ENCODE measurements around the gene MBNL2.
A peak's percentile ranks its signal among the peaks of the same experiment; 100 is the strongest.

Gene MBNL2

GRCh38 chr13:97221989-97222700 lies at the start of gene MBNL2:
TSS of gene MBNL2 (plus strand) at chr13:97222333. CDS start at chr13:97276236, 53,903 bp downstream.
- Mint-ChIP-seq H3K4me1 (ENCODE audit: low read depth) (peaks cover 42% of the 10 kb centered on the region), H3K4me3 (peak within 1 kb of the TSS; percentile 95), H3K36me3 (ENCODE audit: low read depth) (peaks cover 7% of the 10 kb centered on the region), H3K27ac (peak within 1 kb of the TSS; percentile 89), H3K27me3 (ENCODE audit: low read depth) (peaks cover 2% of the 10 kb centered on the region), H3K9me3 (no peaks in the 10 kb centered on the region)

DNA sequence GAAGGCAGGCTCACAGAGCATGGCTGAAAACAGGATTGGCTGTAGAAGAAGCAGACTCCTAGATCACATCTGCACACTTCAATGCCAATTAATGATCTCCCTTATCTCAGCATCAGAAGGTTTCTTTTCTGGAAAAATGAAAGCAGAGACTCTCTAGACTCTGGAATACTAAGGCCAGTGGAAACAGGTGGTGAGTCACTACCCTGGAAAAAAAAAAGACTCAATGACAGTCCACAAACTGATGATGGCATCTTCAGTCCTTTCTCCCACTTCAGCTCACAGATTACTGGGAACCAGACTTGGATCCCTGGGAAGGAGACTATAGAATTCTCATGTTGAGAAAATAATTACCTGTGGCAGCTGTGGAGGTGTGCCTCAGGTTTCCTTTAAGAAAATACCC lies 47.5 kb upstream of the MBNL2 start:
- H3K36me3 Mint-ChIP-seq (ENCODE audit: low read depth) = no peaks in the 10 kb centered on the region
- H3K9me3 Mint-ChIP-seq = peaks cover 3% of the 10 kb centered on the region
- peaks cover 2% of the 10 kb centered on the region for H3K4me1 Mint-ChIP-seq (ENCODE audit: low read depth)
- no peaks in the 10 kb centered on the region for H3K27me3 Mint-ChIP-seq (ENCODE audit: low read depth)
- H3K4me3 Mint-ChIP-seq = no peak overlapping the region
- H3K27ac Mint-ChIP-seq = no peak overlapping the region

DNA sequence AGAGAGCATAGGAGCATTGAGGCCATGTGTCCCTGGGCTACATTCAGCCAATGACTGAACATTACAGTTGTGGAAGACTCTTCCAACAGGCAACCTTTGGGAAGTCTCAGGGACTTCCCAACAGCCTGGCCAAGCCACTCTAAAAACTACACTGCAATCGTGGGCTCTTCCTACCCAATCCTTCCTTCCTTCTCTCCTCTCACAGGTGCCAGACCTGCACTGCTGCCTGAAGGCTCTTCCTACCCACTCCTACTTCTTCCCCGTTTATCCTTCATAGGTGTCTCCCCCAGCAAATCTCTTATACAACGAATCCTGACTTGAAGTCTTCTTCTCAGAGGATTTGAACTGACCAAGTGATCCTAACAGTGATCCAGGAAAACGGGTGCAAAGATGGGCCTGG lies 47.1 kb upstream of the MBNL2 start:
- Mint-ChIP-seq H3K27ac (no peak overlapping the region), H3K4me1 (ENCODE audit: low read depth) (peaks cover 2% of the 10 kb centered on the region), H3K36me3 (ENCODE audit: low read depth) (no peaks in the 10 kb centered on the region), H3K4me3 (no peak overlapping the region), H3K27me3 (ENCODE audit: low read depth) (no peaks in the 10 kb centered on the region), H3K9me3 (peaks cover 3% of the 10 kb centered on the region)

GRCh38 chr13:97179501-97179900 lies 42.6 kb upstream of the MBNL2 start:
- peaks cover 3% of the 10 kb centered on the region for H3K9me3 Mint-ChIP-seq
- no peaks in the 10 kb centered on the region for H3K36me3 Mint-ChIP-seq (ENCODE audit: low read depth)
- H3K27ac Mint-ChIP-seq = no peak overlapping the region
- H3K4me1 Mint-ChIP-seq (ENCODE audit: low read depth) = peaks cover 2% of the 10 kb centered on the region
- no peak overlapping the region for H3K4me3 Mint-ChIP-seq
- H3K27me3 Mint-ChIP-seq (ENCODE audit: low read depth) = peaks cover 16% of the 10 kb centered on the region

GRCh38 chr13:97182111-97182890 lies 39.8 kb upstream of the MBNL2 start:
- H3K9me3 Mint-ChIP-seq = no peaks in the 10 kb centered on the region
- H3K4me1 Mint-ChIP-seq (ENCODE audit: low read depth) = peaks cover 2% of the 10 kb centered on the region
- H3K27ac Mint-ChIP-seq = no peak overlapping the region
- H3K27me3 Mint-ChIP-seq (ENCODE audit: low read depth) = peaks cover 23% of the 10 kb centered on the region
- no peaks in the 10 kb centered on the region for H3K36me3 Mint-ChIP-seq (ENCODE audit: low read depth)
- no peak overlapping the region for H3K4me3 Mint-ChIP-seq

GRCh38 chr13:97185291-97185690 lies 36.8 kb upstream of the MBNL2 start:
- H3K4me1 Mint-ChIP-seq (ENCODE audit: low read depth) = no peaks in the 10 kb centered on the region
- peaks cover 37% of the 10 kb centered on the region for H3K27me3 Mint-ChIP-seq (ENCODE audit: low read depth)
- no peaks in the 10 kb centered on the region for H3K36me3 Mint-ChIP-seq (ENCODE audit: low read depth)
- H3K4me3 Mint-ChIP-seq = no peak overlapping the region
- no peak overlapping the region for H3K27ac Mint-ChIP-seq
- no peaks in the 10 kb centered on the region for H3K9me3 Mint-ChIP-seq

- H3K4me1 Mint-ChIP-seq (ENCODE audit: low read depth) = no peaks in the 10 kb centered on the region
- H3K9me3 Mint-ChIP-seq = no peaks in the 10 kb centered on the region
- no peak overlapping the region for H3K27ac Mint-ChIP-seq
- H3K27me3 Mint-ChIP-seq (ENCODE audit: low read depth) = peaks cover 37% of the 10 kb centered on the region
- H3K4me3 Mint-ChIP-seq = no peak overlapping the region
- no peaks in the 10 kb centered on the region for H3K36me3 Mint-ChIP-seq (ENCODE audit: low read depth)
These were observed 36.4 kb upstream of the MBNL2 start for GRCh38 chr13:97185751-97186150.

DNA sequence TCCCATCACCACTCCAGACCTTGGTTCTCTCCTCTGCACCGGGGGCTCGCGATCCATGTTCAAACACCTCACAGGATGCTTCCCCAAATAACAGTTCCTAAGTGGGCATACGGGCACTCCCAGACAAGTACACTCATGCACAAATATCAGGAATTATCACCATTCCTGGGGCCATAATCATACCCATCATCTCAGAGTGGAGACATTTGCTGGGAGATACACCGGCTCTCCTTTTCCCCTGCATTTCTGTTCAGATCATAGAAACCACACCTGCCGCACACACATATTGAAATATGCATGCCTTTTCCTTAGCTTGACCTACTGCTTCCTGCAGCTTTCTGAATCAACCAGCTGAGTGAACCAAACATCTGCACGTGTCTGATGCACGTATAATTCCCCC lies 33.9 kb upstream of the MBNL2 start:
- no peaks in the 10 kb centered on the region for H3K9me3 Mint-ChIP-seq
- no peak overlapping the region for H3K4me3 Mint-ChIP-seq
- no peaks in the 10 kb centered on the region for H3K36me3 Mint-ChIP-seq (ENCODE audit: low read depth)
- no peak overlapping the region for H3K27ac Mint-ChIP-seq
- H3K4me1 Mint-ChIP-seq (ENCODE audit: low read depth) = no peaks in the 10 kb centered on the region
- H3K27me3 Mint-ChIP-seq (ENCODE audit: low read depth) = peaks cover 24% of the 10 kb centered on the region

GRCh38 chr13:97189928-97190327 lies 32.2 kb upstream of the MBNL2 start:
- no peaks in the 10 kb centered on the region for H3K36me3 Mint-ChIP-seq (ENCODE audit: low read depth)
- H3K9me3 Mint-ChIP-seq = no peaks in the 10 kb centered on the region
- H3K27ac Mint-ChIP-seq = no peak overlapping the region
- H3K27me3 Mint-ChIP-seq (ENCODE audit: low read depth) = peaks cover 18% of the 10 kb centered on the region
- H3K4me3 Mint-ChIP-seq = no peak overlapping the region
- no peaks in the 10 kb centered on the region for H3K4me1 Mint-ChIP-seq (ENCODE audit: low read depth)

DNA sequence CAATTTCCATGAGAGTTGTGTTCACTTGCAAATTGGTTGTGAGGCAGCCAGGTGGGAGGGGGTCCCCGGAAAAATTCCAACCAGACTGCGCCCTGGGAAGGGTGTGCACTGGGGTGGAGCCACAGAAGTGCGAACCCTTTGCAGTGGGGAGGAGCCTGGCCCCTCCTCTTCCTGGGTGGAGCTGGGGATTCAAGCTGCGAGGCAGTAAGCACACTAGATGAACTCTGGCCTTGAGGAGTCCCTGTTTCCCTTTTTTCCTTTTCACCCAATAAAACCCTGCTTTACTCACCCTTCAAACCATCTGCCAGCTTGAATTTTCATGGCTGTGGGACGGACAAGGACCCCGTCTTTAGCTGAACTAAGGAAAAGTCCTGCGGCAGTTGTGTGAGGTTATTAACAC lies 31.0 kb upstream of the MBNL2 start:
- peaks cover 15% of the 10 kb centered on the region for H3K27me3 Mint-ChIP-seq (ENCODE audit: low read depth)
- H3K4me3 Mint-ChIP-seq = no peak overlapping the region
- H3K36me3 Mint-ChIP-seq (ENCODE audit: low read depth) = no peaks in the 10 kb centered on the region
- H3K27ac Mint-ChIP-seq = no peak overlapping the region
- H3K9me3 Mint-ChIP-seq = no peaks in the 10 kb centered on the region
- no peaks in the 10 kb centered on the region for H3K4me1 Mint-ChIP-seq (ENCODE audit: low read depth)

- H3K4me1 Mint-ChIP-seq (ENCODE audit: low read depth) = no peaks in the 10 kb centered on the region
- no peak overlapping the region for H3K4me3 Mint-ChIP-seq
- no peak overlapping the region for H3K27ac Mint-ChIP-seq
- H3K9me3 Mint-ChIP-seq = no peaks in the 10 kb centered on the region
- no peaks in the 10 kb centered on the region for H3K36me3 Mint-ChIP-seq (ENCODE audit: low read depth)
- H3K27me3 Mint-ChIP-seq (ENCODE audit: low read depth) = peaks cover 14% of the 10 kb centered on the region
These were observed 30.5 kb upstream of the MBNL2 start for GRCh38 chr13:97191615-97192014.

GRCh38 chr13:97192166-97192565 lies 30.0 kb upstream of the MBNL2 start:
- H3K4me3 Mint-ChIP-seq = no peak overlapping the region
- H3K9me3 Mint-ChIP-seq = no peaks in the 10 kb centered on the region
- no peaks in the 10 kb centered on the region for H3K36me3 Mint-ChIP-seq (ENCODE audit: low read depth)
- H3K27me3 Mint-ChIP-seq (ENCODE audit: low read depth) = peaks cover 15% of the 10 kb centered on the region
- no peaks in the 10 kb centered on the region for H3K4me1 Mint-ChIP-seq (ENCODE audit: low read depth)
- no peak overlapping the region for H3K27ac Mint-ChIP-seq

- H3K36me3 Mint-ChIP-seq (ENCODE audit: low read depth) = no peaks in the 10 kb centered on the region
- H3K4me3 Mint-ChIP-seq = no peak overlapping the region
- H3K9me3 Mint-ChIP-seq = no peaks in the 10 kb centered on the region
- no peaks in the 10 kb centered on the region for H3K4me1 Mint-ChIP-seq (ENCODE audit: low read depth)
- H3K27me3 Mint-ChIP-seq (ENCODE audit: low read depth) = peaks cover 15% of the 10 kb centered on the region
- H3K27ac Mint-ChIP-seq = no peak overlapping the region
These were observed 28.6 kb upstream of the MBNL2 start for GRCh38 chr13:97193577-97193976.

- H3K27ac Mint-ChIP-seq = no peak overlapping the region
- H3K9me3 Mint-ChIP-seq = peaks cover 6% of the 10 kb centered on the region
- H3K36me3 Mint-ChIP-seq (ENCODE audit: low read depth) = no peaks in the 10 kb centered on the region
- H3K27me3 Mint-ChIP-seq (ENCODE audit: low read depth) = peaks cover 10% of the 10 kb centered on the region
- H3K4me3 Mint-ChIP-seq = no peak overlapping the region
- H3K4me1 Mint-ChIP-seq (ENCODE audit: low read depth) = no peaks in the 10 kb centered on the region
These were observed 27.7 kb upstream of the MBNL2 start for GRCh38 chr13:97194479-97194878.

DNA sequence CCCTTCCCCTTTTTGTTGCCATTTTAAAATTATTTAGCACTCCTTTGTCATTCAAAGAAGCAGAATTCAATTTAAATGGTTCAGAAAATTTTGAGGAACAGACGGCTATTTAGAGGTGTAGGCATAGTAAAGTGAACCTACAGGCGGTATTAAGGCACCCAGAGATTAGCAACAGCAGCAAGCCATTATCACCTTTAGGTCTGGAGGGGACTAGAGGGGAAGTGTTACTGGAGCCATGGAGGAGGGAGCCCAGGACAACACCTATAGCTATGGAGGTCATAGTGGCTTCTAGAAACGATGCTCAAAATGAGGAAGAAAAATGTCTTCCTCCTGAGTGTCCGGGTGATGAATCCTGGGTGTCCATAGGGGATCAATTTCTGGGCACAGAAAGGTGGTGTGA lies 25.8 kb upstream of the MBNL2 start:
- H3K36me3 Mint-ChIP-seq (ENCODE audit: low read depth) = no peaks in the 10 kb centered on the region
- H3K27ac Mint-ChIP-seq = no peak overlapping the region
- no peak overlapping the region for H3K4me3 Mint-ChIP-seq
- H3K9me3 Mint-ChIP-seq = peaks cover 6% of the 10 kb centered on the region
- H3K4me1 Mint-ChIP-seq (ENCODE audit: low read depth) = no peaks in the 10 kb centered on the region
- H3K27me3 Mint-ChIP-seq (ENCODE audit: low read depth) = peaks cover 8% of the 10 kb centered on the region
